ENCODE results near the gene RALGAPA2. TPM values are rescaled to one million over a fixed set of nuclear protein-coding genes. Genes with fewer than 3 reads are reported as not detected.

Gene RALGAPA2
- total RNA-seq, 2 experiments from 2014 or later: 14.3 to 17.2 TPM

DNA sequence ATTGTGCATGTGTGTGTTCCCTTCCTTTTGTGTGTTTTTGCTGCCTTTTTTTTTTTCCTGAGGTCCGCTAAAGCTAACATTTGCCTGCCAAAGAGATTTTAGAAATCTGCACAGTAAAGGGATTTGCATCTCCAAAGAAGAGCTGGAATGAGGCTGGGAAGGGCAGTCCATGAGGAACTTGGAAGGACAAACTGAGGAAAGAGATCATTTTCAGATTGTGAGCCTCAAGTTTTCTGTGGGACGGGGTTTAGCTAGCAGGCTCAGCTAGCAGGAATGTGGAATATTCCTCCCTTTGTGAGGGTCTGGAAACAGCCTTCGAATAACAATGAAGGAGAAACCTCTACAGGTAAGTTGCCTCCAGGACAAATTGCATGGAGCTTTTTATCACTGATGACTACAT lies 340.8 kb downstream of the RALGAPA2 start:
- intact Hi-C loops (cut with micrococcal nuclease): no loop called here
- Mint-ChIP-seq H3K4me3 (no peak overlapping the region), H3K27ac (no peak overlapping the region), H3K9me3 (no peaks in the 10 kb centered on the region), H3K27me3 (peaks cover 60% of the 10 kb centered on the region), H3K4me1 (ENCODE audit: low read depth) (peaks cover 8% of the 10 kb centered on the region), H3K36me3 (ENCODE audit: low read depth) (no peaks in the 10 kb centered on the region)
- ChIA-PET POLR2A (no interaction called here), CTCF (interaction anchor here (1.2 kb wide), 1 partner anchor 11 kb away, joined by 4 read pairs; no protein-coding TSS in a partner anchor)
- DNase-seq (no peak), ATAC-seq (no peak)
- TF ChIP-seq, protein P1, sequence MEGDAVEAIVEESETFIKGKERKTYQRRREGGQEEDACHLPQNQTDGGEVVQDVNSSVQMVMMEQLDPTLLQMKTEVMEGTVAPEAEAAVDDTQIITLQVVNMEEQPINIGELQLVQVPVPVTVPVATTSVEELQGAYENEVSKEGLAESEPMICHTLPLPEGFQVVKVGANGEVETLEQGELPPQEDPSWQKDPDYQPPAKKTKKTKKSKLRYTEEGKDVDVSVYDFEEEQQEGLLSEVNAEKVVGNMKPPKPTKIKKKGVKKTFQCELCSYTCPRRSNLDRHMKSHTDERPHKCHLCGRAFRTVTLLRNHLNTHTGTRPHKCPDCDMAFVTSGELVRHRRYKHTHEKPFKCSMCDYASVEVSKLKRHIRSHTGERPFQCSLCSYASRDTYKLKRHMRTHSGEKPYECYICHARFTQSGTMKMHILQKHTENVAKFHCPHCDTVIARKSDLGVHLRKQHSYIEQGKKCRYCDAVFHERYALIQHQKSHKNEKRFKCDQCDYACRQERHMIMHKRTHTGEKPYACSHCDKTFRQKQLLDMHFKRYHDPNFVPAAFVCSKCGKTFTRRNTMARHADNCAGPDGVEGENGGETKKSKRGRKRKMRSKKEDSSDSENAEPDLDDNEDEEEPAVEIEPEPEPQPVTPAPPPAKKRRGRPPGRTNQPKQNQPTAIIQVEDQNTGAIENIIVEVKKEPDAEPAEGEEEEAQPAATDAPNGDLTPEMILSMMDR (IDR thresholded peaks at IDR 0.05): no peak

DNA sequence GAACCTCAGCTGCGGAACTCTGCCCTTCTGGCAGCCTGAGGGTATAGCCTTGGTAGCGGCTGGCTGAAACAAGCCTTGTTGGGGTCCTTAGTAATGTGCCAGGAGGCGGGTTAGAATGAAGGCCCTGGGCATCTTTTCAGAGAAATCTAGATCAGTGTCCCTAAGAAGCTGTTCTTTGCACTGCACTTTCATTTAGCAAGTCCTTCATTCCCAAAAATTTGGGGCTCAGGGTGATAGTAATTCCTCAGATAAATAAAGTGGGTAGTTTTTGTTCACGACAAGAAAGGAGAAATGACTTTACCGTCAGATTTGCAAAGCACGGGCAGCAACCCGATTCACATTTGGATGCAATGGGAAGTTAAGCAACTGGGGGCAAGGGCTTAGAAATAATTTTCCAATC lies 341.4 kb downstream of the RALGAPA2 start:
- H3K27ac Mint-ChIP-seq: no peak overlapping the region
- intact Hi-C loops (cut with micrococcal nuclease): no loop called here
- TF ChIP-seq, protein P1 (IDR thresholded peaks at IDR 0.05): no peak
- H3K4me1 Mint-ChIP-seq (ENCODE audit: low read depth): peaks cover 10% of the 10 kb centered on the region
- H3K9me3 Mint-ChIP-seq: no peaks in the 10 kb centered on the region
- peaks cover 65% of the 10 kb centered on the region for H3K27me3 Mint-ChIP-seq
- ChIA-PET CTCF (interaction anchor here (1.2 kb wide), 1 partner anchor 10 kb away, joined by 4 read pairs; no protein-coding TSS in a partner anchor), POLR2A (interaction anchor here (0.6 kb wide), 1 partner anchor 335 kb away, joined by 3 read pairs; no protein-coding TSS in a partner anchor)
- H3K4me3 Mint-ChIP-seq: no peak overlapping the region
- DNase-seq (no peak), ATAC-seq (no peak)
- H3K36me3 Mint-ChIP-seq (ENCODE audit: low read depth): no peaks in the 10 kb centered on the region

DNA sequence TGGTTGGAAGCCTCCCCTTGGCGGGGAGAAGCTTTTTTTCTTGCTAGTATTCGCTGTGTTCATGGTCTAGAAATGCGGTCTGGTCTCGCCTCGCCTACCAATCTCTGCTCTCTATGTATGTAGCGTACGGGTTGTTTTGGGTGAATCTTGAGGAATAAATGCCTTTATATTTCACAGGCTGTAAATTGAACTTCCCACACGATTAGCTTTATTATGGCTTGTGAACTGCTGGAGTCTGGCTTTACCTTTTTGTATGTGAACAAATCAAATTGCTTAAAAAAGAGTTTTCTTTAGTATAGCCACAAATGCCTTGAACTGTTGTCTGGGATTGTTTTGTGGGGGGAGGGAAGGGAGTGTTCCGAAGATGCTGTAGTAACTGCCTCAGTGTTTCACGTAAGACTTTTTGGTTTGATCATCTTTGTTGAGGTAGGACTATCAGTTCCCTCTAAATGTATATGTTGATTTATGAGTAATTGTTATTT lies 342.3 kb downstream of the RALGAPA2 start:
- H3K4me1 Mint-ChIP-seq (ENCODE audit: low read depth): peaks cover 16% of the 10 kb centered on the region
- ChIA-PET POLR2A (interaction anchor here (0.6 kb wide), 1 partner anchor 336 kb away, joined by 3 read pairs; no protein-coding TSS in a partner anchor), CTCF (no interaction called here)
- H3K27me3 Mint-ChIP-seq: peaks cover 66% of the 10 kb centered on the region
- H3K9me3 Mint-ChIP-seq: no peaks in the 10 kb centered on the region
- peak overlapping the region; percentile 58 for H3K4me3 Mint-ChIP-seq
- H3K27ac Mint-ChIP-seq: no peak overlapping the region
- ATAC-seq: no peak
- TF ChIP-seq, protein P1 (IDR thresholded peaks at IDR 0.05): no peak
- no peak for DNase-seq
- H3K36me3 Mint-ChIP-seq (ENCODE audit: low read depth): no peaks in the 10 kb centered on the region
- intact Hi-C loops (cut with micrococcal nuclease): no loop called here

DNA sequence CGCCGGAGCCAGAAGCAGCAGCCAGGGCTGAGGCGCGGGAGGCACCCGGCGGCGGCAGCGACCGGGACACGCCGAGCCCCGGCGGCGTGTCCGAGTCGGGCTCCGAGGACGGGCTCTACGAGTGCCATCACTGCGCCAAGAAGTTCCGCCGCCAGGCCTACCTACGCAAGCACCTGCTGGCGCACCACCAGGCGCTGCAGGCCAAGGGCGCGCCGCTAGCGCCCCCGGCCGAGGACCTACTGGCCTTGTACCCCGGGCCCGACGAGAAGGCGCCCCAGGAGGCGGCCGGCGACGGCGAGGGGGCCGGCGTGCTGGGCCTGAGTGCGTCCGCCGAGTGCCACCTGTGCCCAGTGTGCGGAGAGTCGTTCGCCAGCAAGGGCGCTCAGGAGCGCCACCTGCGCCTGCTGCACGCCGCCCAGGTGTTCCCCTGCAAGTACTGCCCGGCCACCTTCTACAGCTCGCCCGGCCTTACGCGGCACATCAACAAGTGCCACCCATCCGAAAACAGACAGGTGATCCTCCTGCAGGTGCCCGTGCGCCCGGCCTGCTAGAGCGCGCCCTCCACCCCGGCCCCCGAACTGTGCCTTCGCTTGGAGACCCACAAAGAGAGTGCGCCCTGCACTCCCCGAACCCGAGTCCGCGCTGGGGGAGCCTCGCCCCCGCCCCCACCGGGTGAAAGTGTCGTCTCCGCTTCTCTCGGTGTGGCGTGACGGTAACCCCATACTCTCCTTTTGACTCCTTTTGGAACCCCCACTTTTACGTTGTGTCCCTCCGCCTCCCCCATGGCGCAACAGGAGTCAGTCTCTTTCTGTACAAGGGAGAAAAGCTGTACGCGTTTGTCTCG lies 343.0 kb downstream of the RALGAPA2 start:
- ATAC-seq: peak; percentile 34
- Mint-ChIP-seq H3K9me3 (no peaks in the 10 kb centered on the region), H3K36me3 (ENCODE audit: low read depth) (no peaks in the 10 kb centered on the region), H3K4me1 (ENCODE audit: low read depth) (peaks cover 16% of the 10 kb centered on the region), H3K4me3 (peak overlapping the region; percentile 58), H3K27me3 (peaks cover 67% of the 10 kb centered on the region), H3K27ac (no peak overlapping the region)
- intact Hi-C loops (cut with micrococcal nuclease): loop anchor here (10.0 kb wide), 1 partner anchor 125 kb away; no protein-coding TSS in a partner anchor
- TF ChIP-seq, protein P1 (IDR thresholded peaks at IDR 0.05): no peak
- DNase-seq: peak; percentile 26
- ChIA-PET CTCF (interaction anchor here (0.9 kb wide), 1 partner anchor 47 kb away, joined by 3 read pairs; no protein-coding TSS in a partner anchor), POLR2A (interaction anchor here (1.1 kb wide), 1 partner anchor 10 kb away, joined by 3 read pairs; no protein-coding TSS in a partner anchor)
